Measurements from ENCODE around the gene GTF3C2. TPM values are rescaled to one million over a fixed set of nuclear protein-coding genes. Genes with fewer than 3 reads are reported as not detected.

GTF3C2 gene
- total and polyA plus RNA-seq, 11 donors, result 17.8 to 42.6 (median 24.1) TPM

GRCh38 chr2:27370816-27371620 lies 14.5 kb upstream of the GTF3C2 start:
- DNase-seq (peak in 3 of 5 donors; percentile 35 to 61 (median 46)), ATAC-seq (peak; percentile 15 to 53 (median 37))
- H3K27me3 ChIP-seq, result no peaks in the 10 kb centered on the region
- H3K27ac ChIP-seq, result peak overlapping the region; percentile 69 to 96 (median 92)
- no peaks in the 10 kb centered on the region for H3K9me3 ChIP-seq
- WGBS, 4 donors, result 0 to 3% (median 1%) methylated on average over 24 to 46 of the region's 46 CpGs
- peaks cover 5 to 36% (median 30%) of the 10 kb centered on the region in 12 donors for H3K4me1 ChIP-seq
- no peak for TF ChIP-seq POLR2A (IDR thresholded peaks at IDR 0.05)
- TF ChIP-seq, protein P1, sequence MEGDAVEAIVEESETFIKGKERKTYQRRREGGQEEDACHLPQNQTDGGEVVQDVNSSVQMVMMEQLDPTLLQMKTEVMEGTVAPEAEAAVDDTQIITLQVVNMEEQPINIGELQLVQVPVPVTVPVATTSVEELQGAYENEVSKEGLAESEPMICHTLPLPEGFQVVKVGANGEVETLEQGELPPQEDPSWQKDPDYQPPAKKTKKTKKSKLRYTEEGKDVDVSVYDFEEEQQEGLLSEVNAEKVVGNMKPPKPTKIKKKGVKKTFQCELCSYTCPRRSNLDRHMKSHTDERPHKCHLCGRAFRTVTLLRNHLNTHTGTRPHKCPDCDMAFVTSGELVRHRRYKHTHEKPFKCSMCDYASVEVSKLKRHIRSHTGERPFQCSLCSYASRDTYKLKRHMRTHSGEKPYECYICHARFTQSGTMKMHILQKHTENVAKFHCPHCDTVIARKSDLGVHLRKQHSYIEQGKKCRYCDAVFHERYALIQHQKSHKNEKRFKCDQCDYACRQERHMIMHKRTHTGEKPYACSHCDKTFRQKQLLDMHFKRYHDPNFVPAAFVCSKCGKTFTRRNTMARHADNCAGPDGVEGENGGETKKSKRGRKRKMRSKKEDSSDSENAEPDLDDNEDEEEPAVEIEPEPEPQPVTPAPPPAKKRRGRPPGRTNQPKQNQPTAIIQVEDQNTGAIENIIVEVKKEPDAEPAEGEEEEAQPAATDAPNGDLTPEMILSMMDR (IDR thresholded peaks at IDR 0.05), result no peak
- intact Hi-C loops (cut with DNase I), result loop anchor here in 3 of 10 donors (1.0 to 5.0 kb wide), 6 partner anchors 9 to 58 kb away; partner anchors contain the start of genes GTF3C2 (in 3 of the 3), NRBP1 (in 2 of the 3), MPV17 (in 1 of the 3) and ZNF513 (in 1 of the 3)
- H3K36me3 ChIP-seq, result peaks cover 0 to 72% (median 62%) of the 10 kb centered on the region in 9 donors
- peak overlapping the region; percentile 84 to 100 (median 88) for H3K4me3 ChIP-seq

- 0 to 1% (median 1%) methylated on average over 50 to 85 of the region's 85 CpGs for WGBS, 4 donors
- H3K27ac ChIP-seq, result peak within 1 kb of the TSS; percentile 73 to 96 (median 92)
- DNase-seq, result peak; percentile 99 to 100 (median 99)
- peak within 1 kb of the TSS; percentile 84 to 100 (median 88) for H3K4me3 ChIP-seq
- H3K27me3 ChIP-seq, result no peaks in the 10 kb centered on the region
- H3K9me3 ChIP-seq, result no peaks in the 10 kb centered on the region
- intact Hi-C loops (cut with DNase I), result loop anchor here in 3 of 10 donors (1.0 to 5.0 kb wide), 6 partner anchors 10 to 59 kb away; partner anchors contain the start of genes GTF3C2 (in 3 of the 3), NRBP1 (in 2 of the 3), MPV17 (in 1 of the 3) and ZNF513 (in 1 of the 3)
- H3K36me3 ChIP-seq, result peaks cover 4 to 71% (median 62%) of the 10 kb centered on the region in 9 donors
- peak; percentile 95 to 97 (median 96) for ATAC-seq
- TF ChIP-seq POLR2A (IDR thresholded peaks at IDR 0.05), result peak in 1 of 2 donors; percentile 62
- TF ChIP-seq, protein P1 (IDR thresholded peaks at IDR 0.05), result peak; percentile 52 to 96 (median 82)
- H3K4me1 ChIP-seq, result peaks cover 5 to 36% (median 30%) of the 10 kb centered on the region in 12 donors
Observed at GRCh38 chr2:27370026-27370815, 13.7 kb upstream of the GTF3C2 start, which contains the start of the genes EIF2B4 and SNX17. Gene EIF2B4, minus strand, starts transcription at chr2:27370338. Its CDS starts 24 bp downstream, at chr2:27370314. Gene SNX17, plus strand, starts transcription at chr2:27370616. Its CDS starts 128 bp downstream, at chr2:27370744.

GRCh38 chr2:27369471-27370025 lies 13.0 kb upstream of the GTF3C2 start:
- DNase-seq (peak in 4 of 5 donors; percentile 55 to 79 (median 68)), ATAC-seq (peak in 3 of 4 donors; percentile 27 to 59 (median 53))
- TF ChIP-seq POLR2A (IDR thresholded peaks at IDR 0.05), result no peak
- TF ChIP-seq, protein P1 (IDR thresholded peaks at IDR 0.05), result no peak
- H3K27ac ChIP-seq, result peak overlapping the region; percentile 73 to 96 (median 92)
- H3K36me3 ChIP-seq, result peaks cover 4 to 71% (median 62%) of the 10 kb centered on the region in 9 donors
- WGBS, 4 donors, result 1 to 2% (median 2%) methylated on average over 16 to 18 of the region's 18 CpGs
- no peaks in the 10 kb centered on the region for H3K9me3 ChIP-seq
- H3K27me3 ChIP-seq, result no peaks in the 10 kb centered on the region
- peaks cover 5 to 36% (median 30%) of the 10 kb centered on the region in 12 donors for H3K4me1 ChIP-seq
- H3K4me3 ChIP-seq, result peak overlapping the region; percentile 58 to 100 (median 88)
- intact Hi-C loops (cut with DNase I), result loop anchor here in 3 of 10 donors (1.0 to 5.0 kb wide), 6 partner anchors 11 to 59 kb away; partner anchors contain the start of genes GTF3C2 (in 3 of the 3), NRBP1 (in 2 of the 3), MPV17 (in 1 of the 3) and ZNF513 (in 1 of the 3)

Measured in heart left ventricle (tissue), 16 donors.